H1 (cell line): ENCODE data around the gene RCAN2. TPM values are rescaled to one million over a fixed set of nuclear protein-coding genes. Genes with fewer than 3 reads are reported as not detected.

Experiments used
- CTCF ChIA-PET: fragments of 300-600 bp; sonication (Branson Sonifier 250); formaldehyde crosslinking; loops from one replicate; lab custom pipeline; 2021; ENCODE audit not compliant: partially characterized antibody; lab: Charles Lee
- POLR2A ChIA-PET: fragments of 300-600 bp; sonication (Branson Sonifier 250); formaldehyde crosslinking; loops from one replicate; lab custom pipeline; 2021; ENCODE audit warnings: inconsistent platforms; ENCODE audit not compliant: partially characterized antibody; lab: Charles Lee
- DNase-seq, 2 experiments: peaks; one replicate each; pipeline versions ENCODE4 v3.0.0 to v3.0.0-alpha.2; 2010 to 2022; ENCODE audit warnings: low spot score in 2 of 2, low read depth in 1 of 2, mixed read lengths in 1 of 2
- FAIRE-seq: peaks from 2 replicates; lab custom pipeline; 2011; peaks lifted over from hg19 to GRCh38; lab: Jason Lieb, UNC
- H2AFZ ChIP-seq: 2 replicates; pipeline ENCODE4 v1.8.1; 2012; ENCODE audit warnings: low read length, inconsistent platforms
- H2AK5ac ChIP-seq: 2 replicates; pipeline ENCODE4 v1.6.1; 2013; ENCODE audit warnings: low read depth, low read length
- H2BK120ac ChIP-seq: replicated peaks from 2 replicates; pipeline ENCODE3; 2013; ENCODE audit warnings: low read depth, low read length, inconsistent platforms
- H2BK12ac ChIP-seq: 2 replicates; pipeline ENCODE4 v1.6.1; 2013; ENCODE audit warnings: low read depth, low read length
- H2BK15ac ChIP-seq: 2 replicates; pipeline ENCODE4 v1.6.1; 2013; ENCODE audit warnings: low read length
- H2BK20ac ChIP-seq: 2 replicates; pipeline ENCODE4 v1.6.1; 2013; ENCODE audit warnings: low read length
- H2BK5ac ChIP-seq: 2 replicates; pipeline ENCODE4 v1.6.1; 2013; ENCODE audit warnings: low read depth, low read length
- H3K14ac ChIP-seq: 2 replicates; pipeline ENCODE4 v1.6.1; 2013; ENCODE audit warnings: inconsistent platforms; ENCODE audit not compliant: insufficient read length
- H3K18ac ChIP-seq: 2 replicates; pipeline ENCODE4 v1.6.1; 2013; ENCODE audit warnings: low read length; ENCODE audit errors: extremely low read depth
- H3K23ac ChIP-seq: 2 replicates; pipeline ENCODE4 v1.6.1; 2013; ENCODE audit warnings: inconsistent platforms; ENCODE audit not compliant: insufficient read length
- H3K23me2 ChIP-seq: 2 replicates; pipeline ENCODE4 v1.6.1; 2013; ENCODE audit warnings: low read depth, low read length
- H3K27ac ChIP-seq: 2 replicates; pipeline ENCODE4 v1.6.1; 2011; ENCODE audit warnings: low read depth, low read length, inconsistent platforms
- H3K27me3 ChIP-seq, 4 experiments: replicated peaks in 1 of 4; 1 replicate in 1 of 4; 2 replicates in 3 of 4; pipeline versions ENCODE4 v1.6.1 to v1.8.1; 2011 to 2013; ENCODE audit warnings: low read length in 3 of 4, mild to moderate bottlenecking in 3 of 4, inconsistent platforms in 2 of 4, mixed read lengths in 2 of 4, moderate library complexity in 1 of 4; ENCODE audit not compliant: control insufficient read depth in 3 of 4, insufficient read depth in 3 of 4; ENCODE audit errors: extremely low read depth in 1 of 4
- H3K36me3 ChIP-seq, 4 experiments: 2 replicates each; pipeline versions ENCODE4 v1.6.1 to v1.8.1; 2011 to 2013; ENCODE audit warnings: mild to moderate bottlenecking in 4 of 4, low read length in 3 of 4, moderate library complexity in 2 of 4, control low read depth in 1 of 4, inconsistent platforms in 1 of 4; ENCODE audit not compliant: insufficient read depth in 4 of 4, control insufficient read depth in 2 of 4
- H3K4ac ChIP-seq: replicated peaks from 2 replicates; pipeline ENCODE3; 2013; ENCODE audit warnings: low read length, low read depth, mixed read lengths, inconsistent platforms; ENCODE audit not compliant: insufficient read length
- H3K4me1 ChIP-seq, 4 experiments: replicated peaks in 1 of 4; 1 replicate in 1 of 4; 2 replicates in 3 of 4; pipeline versions ENCODE4 v1.6.1 to v1.8.1; 2011 to 2013; ENCODE audit warnings: low read length in 3 of 4, inconsistent platforms in 2 of 4, mixed read lengths in 1 of 4; ENCODE audit not compliant: insufficient read depth in 4 of 4, control insufficient read depth in 3 of 4
- H3K4me2 ChIP-seq, 2 experiments: 2 replicates each; pipeline versions ENCODE4 v1.6.1 to v1.8.1; 2011 to 2013; ENCODE audit warnings: low read depth in 2 of 2, low read length in 2 of 2, control low read depth in 1 of 2, inconsistent platforms in 1 of 2, mild to moderate bottlenecking in 1 of 2; ENCODE audit not compliant: insufficient read depth in 1 of 2
- H3K4me3 ChIP-seq, 4 experiments: fragments of 200-600, 300-600 bp in 1 of 4; sonication (generic), shearing (Covaris generic), sonication (Bioruptor Twin) in 1 of 4; 2 replicates each; pipeline versions ENCODE4 v1.5.1 to v1.8.1; 2011 to 2016; ENCODE audit warnings: low read length in 4 of 4, low read depth in 3 of 4, control low read depth in 2 of 4, inconsistent platforms in 2 of 4, mild to moderate bottlenecking in 2 of 4, mixed read lengths in 1 of 4, moderate library complexity in 1 of 4; ENCODE audit not compliant: insufficient read depth in 2 of 4; ENCODE audit errors: extremely low read depth in 1 of 4
- H3K56ac ChIP-seq: replicated peaks from 2 replicates; pipeline ENCODE3; 2013; ENCODE audit warnings: low read depth, mild to moderate bottlenecking, mixed read lengths, low read length, inconsistent platforms; ENCODE audit not compliant: insufficient read length
- H3K79me1 ChIP-seq: 2 replicates; pipeline ENCODE4 v1.6.1; 2013; ENCODE audit warnings: low read depth, low read length, control low read depth
- H3K79me2 ChIP-seq, 2 experiments: 2 replicates each; pipeline versions ENCODE4 v1.6.1 to v1.8.1; 2012 to 2013; ENCODE audit warnings: low read length in 2 of 2, mild to moderate bottlenecking in 2 of 2, inconsistent platforms in 1 of 2; ENCODE audit not compliant: insufficient read depth in 2 of 2, control insufficient read depth in 1 of 2
- H3K9ac ChIP-seq, 4 experiments: replicated peaks in 1 of 4; 1 replicate in 1 of 4; 2 replicates in 3 of 4; pipeline versions ENCODE4 v1.6.1 to v1.8.1; 2011 to 2013; ENCODE audit warnings: low read depth in 3 of 4, low read length in 3 of 4, control low read depth in 2 of 4, mild to moderate bottlenecking in 2 of 4, moderate library complexity in 2 of 4, inconsistent platforms in 1 of 4; ENCODE audit errors: extremely low read depth in 1 of 4
- H3K9me3 ChIP-seq, 2 experiments: 2 replicates each; pipeline versions ENCODE4 v1.6.1 to v1.8.1; 2012 to 2013; ENCODE audit warnings: mild to moderate bottlenecking in 2 of 2, moderate library complexity in 2 of 2, control low read depth in 1 of 2, inconsistent platforms in 1 of 2, low read depth in 1 of 2, low read length in 1 of 2, mixed read lengths in 1 of 2; ENCODE audit not compliant: insufficient read depth in 2 of 2
- H4K20me1 ChIP-seq, 2 experiments: replicated peaks in 1 of 2; 2 replicates each; pipeline versions ENCODE3 to v1.8.1; 2011 to 2013; ENCODE audit warnings: inconsistent platforms in 2 of 2, low read length in 2 of 2, mild to moderate bottlenecking in 1 of 2; ENCODE audit not compliant: insufficient read depth in 2 of 2, control insufficient read depth in 1 of 2
- H4K5ac ChIP-seq: 2 replicates; pipeline ENCODE4 v1.6.1; 2013; ENCODE audit warnings: low read length, low read depth, mixed read lengths, inconsistent platforms; ENCODE audit not compliant: insufficient read length
- H4K8ac ChIP-seq: 2 replicates; pipeline ENCODE4 v1.8.0; 2013; ENCODE audit warnings: mild to moderate bottlenecking, moderate library complexity, low read length, inconsistent platforms; ENCODE audit not compliant: insufficient read depth; ENCODE audit errors: extremely low read depth
- H4K91ac ChIP-seq: replicated peaks from 2 replicates; pipeline ENCODE3; 2013; ENCODE audit warnings: low read length, mixed read lengths, inconsistent platforms; ENCODE audit not compliant: insufficient read length
- CHD2 ChIP-seq: IDR thresholded peaks from 2 replicates; pipeline ENCODE4 v1.6.1; 2012; ENCODE audit warnings: low read length, improper control_type of control experiment
- CREB1 ChIP-seq: IDR thresholded peaks from 2 replicates; pipeline ENCODE4 v1.6.1; 2012; ENCODE audit warnings: inconsistent platforms
- EGR1 ChIP-seq: IDR thresholded peaks from 2 replicates; pipeline ENCODE4 v1.6.1; 2011; ENCODE audit warnings: low read depth, low read length, borderline replicate concordance
- GTF2F1 ChIP-seq: IDR thresholded peaks from 2 replicates; pipeline ENCODE4 v1.6.1; 2012; ENCODE audit warnings: low read depth, low read length, improper control_type of control experiment, borderline replicate concordance
- HDAC2 ChIP-seq, 2 experiments: fragments of 300-600 bp in 1 of 2; sonication (generic) in 1 of 2; IDR thresholded peaks; 2 replicates each; pipeline ENCODE4 v1.6.1; 2011 to 2012; ENCODE audit warnings: low read depth in 2 of 2, low read length in 2 of 2, mild to moderate bottlenecking in 2 of 2, moderate library complexity in 2 of 2, borderline replicate concordance in 1 of 2, inconsistent platforms in 1 of 2
- KDM4A ChIP-seq: IDR thresholded peaks from one replicate; pipeline ENCODE4 v1.7.1; 2012; ENCODE audit warnings: low read depth, mild to moderate bottlenecking, moderate library complexity, low read length, inconsistent platforms; ENCODE audit not compliant: severe bottlenecking
- SUZ12 ChIP-seq: fragments of 200-600 bp; sonication (generic); IDR thresholded peaks from 2 replicates; pipeline ENCODE4 v1.6.1; 2012; ENCODE audit warnings: mild to moderate bottlenecking, inconsistent platforms, low read length, moderate library complexity, mixed read lengths
- TAF1 ChIP-seq: IDR thresholded peaks from 2 replicates; pipeline ENCODE4 v1.6.1; 2011; ENCODE audit warnings: mild to moderate bottlenecking, low read depth, low read length
- YY1 ChIP-seq: IDR thresholded peaks from 2 replicates; pipeline ENCODE4 v1.6.1; 2011; ENCODE audit warnings: low read depth, mild to moderate bottlenecking, low read length
- WGBS, 2 experiments: shearing (Covaris generic) in 1 of 2; methylation state at CpG; one replicate each; pipeline versions ENCODE4 v1.1.6 to v1.1.7; 2013 to 2015; ENCODE audit warnings: low lambda C conversion rate in 2 of 2, mixed read lengths in 2 of 2, inconsistent platforms in 1 of 2, low coverage in 1 of 2, missing lambda C conversion rate in 1 of 2; ENCODE audit not compliant: insufficient replicate concordance in 2 of 2, insufficient coverage in 1 of 2, insufficient read length in 1 of 2; ENCODE audit errors: extremely low coverage in 1 of 2, missing lambda C conversion rate in 1 of 2; 5-methylcytosine and 5-hydroxymethylcytosine counted together
- polyA plus RNA-seq, 7 experiments: library from polyadenylated mRNA; depleted of rRNA in 3 of 7; stranded (reverse) in 5 of 7; unstranded in 2 of 7; fragments of >200 nt in 5 of 7; fragments of 200-250 nt in 2 of 7; gene quantifications; 1 replicate in 5 of 7; 2 replicates in 1 of 7; 4 replicates in 1 of 7; pipeline versions ENCODE4 v1.2.1 to v1.2.3, GENCODE V29; 2011 to 2013; ENCODE audit warnings: missing spikeins in 2 of 7, mixed read lengths in 2 of 7
- total RNA-seq: library from RNA; stranded (reverse); fragmentation: NEBNext Ultra II Directional; extraction: Animal tissue kit (Norgen Biotek cat#: 25700); gene quantifications from 2 replicates; pipeline ENCODE4 v1.2.1, GENCODE V29; 2021

The RCAN2 gene
- total and polyA plus RNA-seq, 2 of the 8 experiments (the other 6 are each of a cell fraction or from before 2014, with no cell fraction given): 5.0 to 8.5 TPM

DNA sequence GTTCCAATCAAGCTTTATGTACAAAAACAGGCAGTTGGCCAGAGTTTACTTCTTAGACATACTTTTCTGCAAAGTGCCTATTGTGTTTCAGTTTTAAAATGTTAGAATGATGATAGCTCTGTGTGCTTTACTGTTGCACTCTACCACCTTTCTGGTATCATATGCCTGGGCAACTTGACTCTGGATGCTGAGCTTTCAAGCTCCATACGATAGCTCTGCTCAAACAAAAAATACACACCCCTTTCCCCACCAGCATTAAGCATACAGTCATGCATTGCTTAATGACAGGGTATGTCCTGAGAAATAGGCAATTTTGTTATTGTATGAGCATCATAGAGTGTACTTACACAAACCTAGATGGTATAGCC lies 123.1 kb downstream of the RCAN2 start:
- Histone ChIP-seq H3K18ac (no peak overlapping the region), H3K79me2 (no peaks in the 10 kb centered on the region), H3K27ac (no peak overlapping the region), H4K8ac (no peak overlapping the region), H2BK5ac (no peak overlapping the region), H3K14ac (no peak overlapping the region), H3K4me1 (no peaks in the 10 kb centered on the region), H4K20me1 (no peaks in the 10 kb centered on the region), H4K91ac (no peak overlapping the region), H3K23ac (no peak overlapping the region), H4K5ac (no peak overlapping the region), H3K4me3 (no peak overlapping the region), H3K4ac (no peak overlapping the region), H3K23me2 (no peaks in the 10 kb centered on the region), H3K56ac (no peak overlapping the region), H2BK120ac (no peak overlapping the region), H2AFZ (no peak overlapping the region), H2AK5ac (no peak overlapping the region), H2BK15ac (no peak overlapping the region), H3K27me3 (no peaks in the 10 kb centered on the region), H3K4me2 (no peak overlapping the region), H3K36me3 (no peaks in the 10 kb centered on the region), H3K9me3 (no peaks in the 10 kb centered on the region), H3K79me1 (no peaks in the 10 kb centered on the region), H3K9ac (no peak overlapping the region), H2BK12ac (no peak overlapping the region), H2BK20ac (no peak overlapping the region)
- CTCF ChIA-PET: interaction anchor here (1.4 to 1.8 kb wide), 3 partner anchors 10 to 287 kb away, joined by 5 to 7 read pairs (median 5); no protein-coding TSS in a partner anchor
- DNase-seq (no peak), FAIRE-seq (no peak)
- TF ChIP-seq TAF1: no peak
- TF ChIP-seq YY1: no peak
- no peak for TF ChIP-seq SUZ12
- TF ChIP-seq HDAC2 (IDR thresholded peaks at IDR 0.05; ENCODE audit: borderline replicate concordance in 1 of 2, low read depth in 2 of 2, low read length in 2 of 2): no peak
- TF ChIP-seq CHD2: no peak
- no peak for TF ChIP-seq KDM4A
- TF ChIP-seq EGR1: no peak
- TF ChIP-seq GTF2F1: no peak
- TF ChIP-seq CREB1: no peak
- WGBS, 2 experiments: 100% methylated on average over 1 of the region's 1 CpG; no CpG with 5 or more reads in 1 of the 2 experiments
- POLR2A ChIA-PET: no interaction called here
